Upper lobe of left lung (tissue), 6 donors: ENCODE data around the gene ERI3. TPM values are rescaled to one million over a fixed set of nuclear protein-coding genes. Genes with fewer than 3 reads are reported as not detected.
A peak's percentile ranks its signal among the peaks of the same experiment; 100 is the strongest.

ENCODE experiments used
- ATAC-seq, 2 donors: fragments of 200-7000 bp; cut with Tn5 transposase; one replicate each; pipeline ENCODE4 v1.9.1; 2022; ENCODE audit warnings: mild to moderate bottlenecking in 2 of 2, moderate library complexity in 2 of 2; ENCODE audit not compliant: low FRiP score in 2 of 2
- DNase-seq, 2 donors: peaks; one replicate each; pipeline ENCODE4 v3.0.0-alpha.2; 2019 to 2020
- H3K27ac ChIP-seq, 4 donors: fragments of 200-600 bp; sonication (generic); one replicate each; pipeline ENCODE4 v1.5.1; 2016 to 2019
- H3K27me3 ChIP-seq, 4 donors: fragments of 200-600 bp; sonication (generic); one replicate each; pipeline ENCODE4 v1.5.1; 2017 to 2019
- H3K36me3 ChIP-seq, 4 donors: fragments of 200-600 bp; sonication (generic); one replicate each; pipeline ENCODE4 v1.5.1; 2016 to 2019
- H3K4me1 ChIP-seq, 4 donors: fragments of 200-600 bp; sonication (generic); one replicate each; pipeline ENCODE4 v1.5.1; 2018 to 2019
- H3K4me3 ChIP-seq, 4 donors: fragments of 200-600 bp; sonication (generic); one replicate each; pipeline ENCODE4 v1.5.1; 2017 to 2019; ENCODE audit warnings: mild to moderate bottlenecking in 2 of 4, moderate library complexity in 1 of 4
- H3K9me3 ChIP-seq, 4 donors: fragments of 200-600 bp; sonication (generic); one replicate each; pipeline ENCODE4 v1.5.1; 2018 to 2019
- CTCF ChIP-seq, 6 experiments: fragments of 450-650 bp in 4 of 6; fragments of 200-600 bp in 2 of 6; sonication (generic) in 2 of 6; IDR thresholded peaks; one replicate each; pipeline ENCODE4 v1.5.1; 2016 to 2019; ENCODE audit warnings: antibody characterized with exemption in 6 of 6
- EP300 ChIP-seq, 4 donors: sonication (generic); formaldehyde crosslinking; IDR thresholded peaks; one replicate each; pipeline ENCODE4 v1.5.1; 2017; ENCODE audit warnings: antibody characterized with exemption in 4 of 4, control low read depth in 2 of 4
- POLR2A ChIP-seq, 4 donors: fragments of 450-650 bp; IDR thresholded peaks; one replicate each; pipeline ENCODE4 v1.5.1; 2016 to 2017; ENCODE audit warnings: antibody characterized with exemption in 4 of 4, mild to moderate bottlenecking in 2 of 4
- POLR2AphosphoS5 ChIP-seq, 2 donors: sonication (generic); formaldehyde crosslinking; IDR thresholded peaks; one replicate each; pipeline ENCODE4 v1.5.1; 2017; ENCODE audit warnings: antibody characterized with exemption in 2 of 2
- WGBS, 2 donors: methylation state at CpG; one replicate each; pipeline ENCODE4 v1.1.5; 2017 to 2018; 5-methylcytosine and 5-hydroxymethylcytosine counted together
- total RNA-seq, 6 donors: library from RNA; depleted of rRNA in 4 of 6; stranded (reverse); fragments of >200 nt in 4 of 6; gene quantifications; one replicate each; pipeline versions ENCODE4 v1.1.0 to v1.2.1, GENCODE V29; 2016 to 2021
- donor health status: DM: no; HTN: no; CAD: no; lungs with moderate emphysema.
- donor health status: DM: no; HTN: yes; CAD: no; lungs with severe emphysema.

Gene ERI3
- total RNA-seq, 6 donors from 2014 or later = 27.0 to 43.7 (median 39.3) TPM

GRCh38 chr1:44327679-44328491 lies 27.2 kb downstream of the ERI3 start:
- Histone ChIP-seq H3K36me3 (peaks cover 0 to 12% (median 2%) of the 10 kb centered on the region in 4 donors), H3K27ac (peak overlapping the region in 1 of 4 donors; percentile 2)

GRCh38 chr1:44326821-44327465 lies 28.1 kb downstream of the ERI3 start:
- ATAC-seq (no peak), DNase-seq (no peak)
- H3K27ac ChIP-seq = no peak overlapping the region
- H3K36me3 ChIP-seq = peaks cover 0 to 9% (median 0%) of the 10 kb centered on the region in 4 donors
- no peaks in the 10 kb centered on the region for H3K9me3 ChIP-seq
- H3K27me3 ChIP-seq = no peaks in the 10 kb centered on the region
- TF ChIP-seq CTCF (IDR thresholded peaks at IDR 0.05) (no peak), POLR2A (IDR thresholded peaks at IDR 0.05) (no peak), POLR2AphosphoS5 (IDR thresholded peaks at IDR 0.05) (no peak), EP300 (IDR thresholded peaks at IDR 0.05) (no peak)
- peaks cover 0 to 20% (median 5%) of the 10 kb centered on the region in 4 donors for H3K4me1 ChIP-seq
- no peak overlapping the region for H3K4me3 ChIP-seq

More at GRCh38 chr1:44327679-44328491, 27.2 kb downstream of the ERI3 start:
- TF ChIP-seq EP300 (IDR thresholded peaks at IDR 0.05) (no peak), POLR2AphosphoS5 (IDR thresholded peaks at IDR 0.05) (peak in 1 of 2 donors; percentile 22)
- WGBS, 2 donors = 62 to 69% methylated on average over 5 to 8 of the region's 8 CpGs
- ATAC-seq (peak; percentile 89 to 95), DNase-seq (peak in 1 of 2 donors; percentile 79)
- Histone ChIP-seq H3K4me1 (peaks cover 0 to 20% (median 5%) of the 10 kb centered on the region in 4 donors), H3K4me3 (no peak overlapping the region), H3K27me3 (no peaks in the 10 kb centered on the region), H3K9me3 (no peaks in the 10 kb centered on the region)

GRCh38 chr1:44326024-44326701 lies 28.9 kb downstream of the ERI3 start:
- Histone ChIP-seq H3K9me3 (no peaks in the 10 kb centered on the region), H3K27me3 (no peaks in the 10 kb centered on the region), H3K4me3 (no peak overlapping the region), H3K4me1 (peaks cover 0 to 20% (median 5%) of the 10 kb centered on the region in 4 donors), H3K27ac (no peak overlapping the region), H3K36me3 (peaks cover 0 to 9% (median 0%) of the 10 kb centered on the region in 4 donors)
- no peak for ATAC-seq
- no peak for DNase-seq
- WGBS, 2 donors = 82 to 85% methylated on average over 9 of the region's 9 CpGs
- TF ChIP-seq CTCF (IDR thresholded peaks at IDR 0.05) = no peak

DNA sequence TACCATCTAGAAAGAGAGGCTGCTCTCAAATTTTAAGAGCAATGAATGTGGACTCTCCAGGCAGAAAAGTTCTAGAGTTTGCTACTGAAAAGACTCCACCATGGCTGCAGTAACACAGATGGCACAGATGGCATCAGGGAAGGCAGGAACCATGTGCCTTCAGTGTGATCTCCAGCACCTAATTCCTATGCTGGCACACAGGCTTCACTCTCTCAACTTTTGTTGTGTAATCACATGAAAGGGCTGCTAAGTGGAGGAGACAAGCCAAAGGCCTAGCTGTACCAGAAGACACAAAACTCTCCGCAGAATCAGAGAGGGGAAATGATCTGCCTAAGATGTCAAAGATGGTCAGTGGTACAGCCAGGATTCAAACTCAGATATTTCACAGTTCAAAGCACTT lies 31.1 kb downstream of the ERI3 start:
- DNase-seq (no peak), ATAC-seq (no peak)
- H3K4me3 ChIP-seq = no peak overlapping the region
- H3K27me3 ChIP-seq = no peaks in the 10 kb centered on the region
- no peaks in the 10 kb centered on the region for H3K9me3 ChIP-seq
- H3K36me3 ChIP-seq = peaks cover 0 to 21% (median 3%) of the 10 kb centered on the region in 4 donors
- no peak overlapping the region for H3K27ac ChIP-seq
- TF ChIP-seq POLR2A (IDR thresholded peaks at IDR 0.05) (no peak), EP300 (IDR thresholded peaks at IDR 0.05) (no peak), CTCF (IDR thresholded peaks at IDR 0.05) (no peak), POLR2AphosphoS5 (IDR thresholded peaks at IDR 0.05) (no peak)
- H3K4me1 ChIP-seq = peaks cover 0 to 16% (median 5%) of the 10 kb centered on the region in 4 donors
- WGBS, 2 donors = 89 to 100% methylated on average over 1 of the region's 1 CpG

GRCh38 chr1:44322367-44322766 lies 32.7 kb downstream of the ERI3 start:
- no peak for ATAC-seq
- no peak overlapping the region for H3K4me3 ChIP-seq
- no peaks in the 10 kb centered on the region for H3K27me3 ChIP-seq
- H3K36me3 ChIP-seq = peaks cover 0 to 32% (median 7%) of the 10 kb centered on the region in 4 donors
- 87 to 93% methylated on average over 3 of the region's 3 CpGs for WGBS, 2 donors
- H3K27ac ChIP-seq = no peak overlapping the region
- TF ChIP-seq POLR2A (IDR thresholded peaks at IDR 0.05) (no peak), EP300 (IDR thresholded peaks at IDR 0.05) (no peak), CTCF (IDR thresholded peaks at IDR 0.05) (no peak), POLR2AphosphoS5 (IDR thresholded peaks at IDR 0.05) (no peak)
- peaks cover 0 to under 1% (median 0%) of the 10 kb centered on the region in 4 donors for H3K4me1 ChIP-seq
- no peak for DNase-seq
- no peaks in the 10 kb centered on the region for H3K9me3 ChIP-seq
